ENCODE results near the gene ABTB2.

Gene ABTB2

GRCh38 chr11:34335331-34335730 is 22.5 kb downstream of the ABTB2 start:
- DNase-seq (ENCODE audit: extremely low read depth, low read depth): no peak
- TF ChIP-seq CTCF (IDR thresholded peaks at IDR 0.05; ENCODE audit: low read depth, low read length): no peak

- no peak for DNase-seq (ENCODE audit: extremely low read depth, low read depth)
- no peak for TF ChIP-seq CTCF (IDR thresholded peaks at IDR 0.05; ENCODE audit: low read depth, low read length)
Observed at GRCh38 chr11:34333787-34334186, 24.0 kb downstream of the ABTB2 start.

GRCh38 chr11:34332524-34332923 is 25.3 kb downstream of the ABTB2 start:
- no peak for DNase-seq (ENCODE audit: extremely low read depth, low read depth)
- no peak for TF ChIP-seq CTCF (IDR thresholded peaks at IDR 0.05; ENCODE audit: low read depth, low read length)

- DNase-seq (ENCODE audit: extremely low read depth, low read depth): no peak
- TF ChIP-seq CTCF (IDR thresholded peaks at IDR 0.05; ENCODE audit: low read depth, low read length): no peak
Observed at GRCh38 chr11:34331736-34332135, 26.1 kb downstream of the ABTB2 start.

- no peak for DNase-seq (ENCODE audit: extremely low read depth, low read depth)
- no peak for TF ChIP-seq CTCF (IDR thresholded peaks at IDR 0.05; ENCODE audit: low read depth, low read length)
Observed at GRCh38 chr11:34331329-34331728, 26.5 kb downstream of the ABTB2 start.

GRCh38 chr11:34330653-34331052 is 27.2 kb downstream of the ABTB2 start:
- no peak for TF ChIP-seq CTCF (IDR thresholded peaks at IDR 0.05; ENCODE audit: low read depth, low read length)
- no peak for DNase-seq (ENCODE audit: extremely low read depth, low read depth)

- DNase-seq (ENCODE audit: extremely low read depth, low read depth): no peak
- no peak for TF ChIP-seq CTCF (IDR thresholded peaks at IDR 0.05; ENCODE audit: low read depth, low read length)
Observed at GRCh38 chr11:34329876-34330275, 27.9 kb downstream of the ABTB2 start.

All from AG09319 (cell line).